Neuronal stem cell (in vitro differentiated cells): ENCODE data around the gene PRMT9.

Experiments
- DNase-seq: peaks from one replicate; pipeline ENCODE4 v3.0.0-alpha.2; 2013; ENCODE audit warnings: low spot score
- H2AFZ ChIP-seq: one replicate; pipeline ENCODE4 v1.6.1; 2013; ENCODE audit warnings: mild to moderate bottlenecking, low read length, inconsistent platforms
- H2AK5ac ChIP-seq: 2 replicates; pipeline ENCODE4 v1.6.1; 2013; ENCODE audit warnings: low read depth, mild to moderate bottlenecking, inconsistent platforms, low read length, moderate library complexity, mixed read lengths
- H2BK120ac ChIP-seq: 2 replicates; pipeline ENCODE4 v1.6.1; 2013; ENCODE audit warnings: low read depth, mild to moderate bottlenecking, inconsistent platforms, low read length, moderate library complexity, mixed read lengths
- H2BK12ac ChIP-seq: one replicate; pipeline ENCODE4 v1.6.1; 2013; ENCODE audit warnings: low read length, inconsistent platforms
- H2BK15ac ChIP-seq: 2 replicates; pipeline ENCODE4 v1.6.1; 2013; ENCODE audit warnings: mild to moderate bottlenecking, low read length, inconsistent platforms, mixed read lengths
- H2BK5ac ChIP-seq: one replicate; pipeline ENCODE4 v1.6.1; 2013; ENCODE audit warnings: inconsistent platforms, mild to moderate bottlenecking, low read length, moderate library complexity
- H3K14ac ChIP-seq: one replicate; pipeline ENCODE4 v1.6.1; 2013; ENCODE audit warnings: low read length, inconsistent platforms
- H3K18ac ChIP-seq: 2 replicates; pipeline ENCODE4 v1.6.1; 2013; ENCODE audit warnings: low read length, inconsistent platforms
- H3K23ac ChIP-seq: 2 replicates; pipeline ENCODE4 v1.6.1; 2013; ENCODE audit warnings: low read depth, mild to moderate bottlenecking, mixed read lengths, low read length, inconsistent platforms; ENCODE audit not compliant: poor library complexity
- H3K27ac ChIP-seq: replicated peaks from 3 replicates; pipeline ENCODE4 v1.5.1; 2013; ENCODE audit warnings: low read length, inconsistent platforms
- H3K27me3 ChIP-seq, 3 experiments: 2 replicates each; pipeline ENCODE4 v1.6.1; 2013; ENCODE audit warnings: low read length in 3 of 3, mild to moderate bottlenecking in 2 of 3, inconsistent platforms in 1 of 3, low read depth in 1 of 3, mixed read lengths in 1 of 3, moderate library complexity in 1 of 3; ENCODE audit not compliant: control insufficient read depth in 3 of 3, insufficient read depth in 3 of 3
- H3K36me3 ChIP-seq, 2 donors: replicated peaks in 1 of 2; 2 replicates each; pipeline ENCODE4 v1.6.1; 2013; ENCODE audit warnings: low read length in 2 of 2; ENCODE audit not compliant: control insufficient read depth in 2 of 2, insufficient read depth in 2 of 2
- H3K4ac ChIP-seq: 2 replicates; pipeline ENCODE4 v1.6.1; 2013; ENCODE audit warnings: inconsistent platforms, mild to moderate bottlenecking, low read length, moderate library complexity
- H3K4me1 ChIP-seq, 2 donors: 1 replicate in 1 of 2; 2 replicates in 1 of 2; pipeline ENCODE4 v1.6.1; 2013; ENCODE audit warnings: low read length in 2 of 2, low read depth in 1 of 2; ENCODE audit not compliant: control insufficient read depth in 2 of 2, insufficient read depth in 1 of 2
- H3K4me2 ChIP-seq: one replicate; pipeline ENCODE4 v1.6.1; 2013; ENCODE audit warnings: mild to moderate bottlenecking, low read length, inconsistent platforms; ENCODE audit not compliant: insufficient read depth, poor library complexity, severe bottlenecking
- H3K4me3 ChIP-seq, 2 donors: 2 replicates each; pipeline ENCODE4 v1.5.1; 2013; ENCODE audit warnings: low read length in 2 of 2, mild to moderate bottlenecking in 2 of 2, inconsistent platforms in 1 of 2, moderate library complexity in 1 of 2
- H3K79me1 ChIP-seq: one replicate; pipeline ENCODE4 v1.6.1; 2013; ENCODE audit warnings: low read depth, mild to moderate bottlenecking, inconsistent platforms, low read length, moderate library complexity
- H3K9ac ChIP-seq: one replicate; pipeline ENCODE4 v1.6.1; 2013; ENCODE audit warnings: mild to moderate bottlenecking, low read depth, low read length, inconsistent platforms; ENCODE audit not compliant: poor library complexity
- H3K9me3 ChIP-seq, 2 donors: replicated peaks in 1 of 2; 2 replicates each; pipeline versions ENCODE3 to v1.6.1; 2013; ENCODE audit warnings: low read length in 2 of 2, mild to moderate bottlenecking in 2 of 2, inconsistent platforms in 1 of 2, low read depth in 1 of 2, mixed read lengths in 1 of 2, moderate library complexity in 1 of 2; ENCODE audit not compliant: control insufficient read depth in 2 of 2, insufficient read depth in 1 of 2
- H4K8ac ChIP-seq: one replicate; pipeline ENCODE4 v1.6.1; 2013; ENCODE audit warnings: low read depth, mild to moderate bottlenecking, inconsistent platforms, low read length, moderate library complexity
- H4K91ac ChIP-seq: one replicate; pipeline ENCODE4 v1.6.1; 2013; ENCODE audit warnings: low read length, low read depth, mild to moderate bottlenecking, inconsistent platforms; ENCODE audit not compliant: poor library complexity
- WGBS, 2 donors: extraction: QIAGEN DNeasy Blood & Tissue Kit; methylation state at CpG; one replicate each; pipeline ENCODE4 v1.1.7; 2013; ENCODE audit warnings: missing lambda C conversion rate in 2 of 2, mixed read lengths in 1 of 2; ENCODE audit not compliant: insufficient read length in 2 of 2, insufficient replicate concordance in 1 of 2; ENCODE audit errors: extremely low coverage in 2 of 2; 5-methylcytosine and 5-hydroxymethylcytosine counted together

PRMT9 gene

GRCh38 chr4:147596981-147597380, 87.0 kb downstream of the PRMT9 start:
- no peaks in the 10 kb centered on the region for H3K27me3 ChIP-seq
- no peak overlapping the region for H3K4me3 ChIP-seq
- H2BK120ac ChIP-seq: no peak overlapping the region
- no peaks in the 10 kb centered on the region for H3K36me3 ChIP-seq
- no CpG with 5 or more reads among the region's 1 CpG for WGBS, 2 donors
- H4K91ac ChIP-seq: no peak overlapping the region
- no peak overlapping the region for H2BK12ac ChIP-seq
- no peak overlapping the region for H3K4me2 ChIP-seq
- H3K9me3 ChIP-seq: no peaks in the 10 kb centered on the region
- H3K9ac ChIP-seq: no peak overlapping the region
- no peak overlapping the region for H2BK5ac ChIP-seq
- H2AFZ ChIP-seq: no peak overlapping the region
- H3K79me1 ChIP-seq: no peaks in the 10 kb centered on the region
- H3K14ac ChIP-seq: no peak overlapping the region
- H3K4me1 ChIP-seq: peaks cover 0 to 1% of the 10 kb centered on the region in 2 donors
- H3K23ac ChIP-seq: no peak overlapping the region
- no peak overlapping the region for H3K4ac ChIP-seq
- H4K8ac ChIP-seq: peak overlapping the region; percentile 4
- H3K27ac ChIP-seq: no peak overlapping the region
- H3K18ac ChIP-seq: no peak overlapping the region
- no peak for DNase-seq
- H2AK5ac ChIP-seq: no peak overlapping the region
- H2BK15ac ChIP-seq: no peak overlapping the region

GRCh38 chr4:147596377-147596776, 87.6 kb downstream of the PRMT9 start:
- no peak overlapping the region for H3K9ac ChIP-seq
- no peak overlapping the region for H3K23ac ChIP-seq
- H2BK15ac ChIP-seq: no peak overlapping the region
- H3K27ac ChIP-seq: no peak overlapping the region
- H3K4me1 ChIP-seq: peaks cover 0 to 1% of the 10 kb centered on the region in 2 donors
- H2BK12ac ChIP-seq: no peak overlapping the region
- no peak overlapping the region for H3K4ac ChIP-seq
- no peak overlapping the region for H3K4me2 ChIP-seq
- no peaks in the 10 kb centered on the region for H3K27me3 ChIP-seq
- no peak for DNase-seq
- no peak overlapping the region for H3K14ac ChIP-seq
- H4K8ac ChIP-seq: no peak overlapping the region
- WGBS, 2 donors: no CpG with 5 or more reads among the region's 1 CpG
- no peaks in the 10 kb centered on the region for H3K79me1 ChIP-seq
- no peak overlapping the region for H2BK5ac ChIP-seq
- no peaks in the 10 kb centered on the region for H3K9me3 ChIP-seq
- H3K36me3 ChIP-seq: no peaks in the 10 kb centered on the region
- no peak overlapping the region for H3K4me3 ChIP-seq
- no peak overlapping the region for H4K91ac ChIP-seq
- no peak overlapping the region for H2AK5ac ChIP-seq
- no peak overlapping the region for H3K18ac ChIP-seq
- no peak overlapping the region for H2AFZ ChIP-seq
- H2BK120ac ChIP-seq: no peak overlapping the region

- Histone ChIP-seq H4K8ac (no peak overlapping the region), H3K23ac (no peak overlapping the region), H3K27me3 (no peaks in the 10 kb centered on the region), H2AK5ac (no peak overlapping the region), H2AFZ (no peak overlapping the region), H3K4me3 (no peak overlapping the region), H2BK15ac (no peak overlapping the region), H3K4ac (no peak overlapping the region), H3K27ac (no peak overlapping the region), H3K14ac (no peak overlapping the region), H2BK120ac (no peak overlapping the region), H3K18ac (no peak overlapping the region), H2BK12ac (no peak overlapping the region), H2BK5ac (no peak overlapping the region), H4K91ac (no peak overlapping the region), H3K9me3 (no peaks in the 10 kb centered on the region), H3K9ac (no peak overlapping the region), H3K36me3 (no peaks in the 10 kb centered on the region), H3K4me2 (no peak overlapping the region), H3K4me1 (peaks cover 0 to 1% of the 10 kb centered on the region in 2 donors), H3K79me1 (no peaks in the 10 kb centered on the region)
- no CpG with 5 or more reads among the region's 2 CpGs for WGBS, 2 donors
- no peak for DNase-seq
Observed at GRCh38 chr4:147594578-147594977, 89.4 kb downstream of the PRMT9 start.

GRCh38 chr4:147594107-147594506, 89.9 kb downstream of the PRMT9 start:
- no peak overlapping the region for H2AK5ac ChIP-seq
- H2AFZ ChIP-seq: no peak overlapping the region
- H4K8ac ChIP-seq: no peak overlapping the region
- WGBS, 2 donors: no CpG with 5 or more reads among the region's 5 CpGs
- H3K4ac ChIP-seq: no peak overlapping the region
- H3K27me3 ChIP-seq: no peaks in the 10 kb centered on the region
- H2BK12ac ChIP-seq: no peak overlapping the region
- H3K79me1 ChIP-seq: no peaks in the 10 kb centered on the region
- no peak overlapping the region for H2BK15ac ChIP-seq
- H3K18ac ChIP-seq: no peak overlapping the region
- H3K27ac ChIP-seq: no peak overlapping the region
- peaks cover 0 to 1% of the 10 kb centered on the region in 2 donors for H3K4me1 ChIP-seq
- H3K4me3 ChIP-seq: no peak overlapping the region
- H3K14ac ChIP-seq: no peak overlapping the region
- no peak overlapping the region for H4K91ac ChIP-seq
- H3K4me2 ChIP-seq: no peak overlapping the region
- H3K9ac ChIP-seq: no peak overlapping the region
- H2BK5ac ChIP-seq: no peak overlapping the region
- H2BK120ac ChIP-seq: no peak overlapping the region
- H3K9me3 ChIP-seq: no peaks in the 10 kb centered on the region
- H3K36me3 ChIP-seq: no peaks in the 10 kb centered on the region
- H3K23ac ChIP-seq: no peak overlapping the region
- DNase-seq: no peak
